ENCODE results near the gene FAM53B.

FAM53B gene

GRCh38 chr10:124645467-124646095, 98.6 kb downstream of the FAM53B start:
- FAIRE-seq = no peak

- FAIRE-seq = no peak
These were observed 99.3 kb downstream of the FAM53B start for GRCh38 chr10:124644771-124645415.

- FAIRE-seq = no peak
These were observed 99.9 kb downstream of the FAM53B start for GRCh38 chr10:124644236-124644635.

GRCh38 chr10:124643330-124644009, 100.7 kb downstream of the FAM53B start:
- no peak for FAIRE-seq

- FAIRE-seq = no peak
These were observed 102.0 kb downstream of the FAM53B start for GRCh38 chr10:124642088-124642710.

- no peak for FAIRE-seq
These were observed 102.7 kb downstream of the FAM53B start for GRCh38 chr10:124641282-124642087.

- FAIRE-seq = no peak
These were observed 103.5 kb downstream of the FAM53B start for GRCh38 chr10:124640538-124641231.

- FAIRE-seq = no peak
These were observed 104.1 kb downstream of the FAM53B start for GRCh38 chr10:124640056-124640455.

- FAIRE-seq = no peak
These were observed 104.5 kb downstream of the FAM53B start for GRCh38 chr10:124639646-124640045.

GRCh38 chr10:124639206-124639605, 105.0 kb downstream of the FAM53B start:
- FAIRE-seq = no peak

- no peak for FAIRE-seq
These were observed 106.4 kb downstream of the FAM53B start for GRCh38 chr10:124637746-124638145.

- FAIRE-seq = no peak
These were observed 107.0 kb downstream of the FAM53B start for GRCh38 chr10:124637091-124637700.

- FAIRE-seq = no peak
These were observed 107.7 kb downstream of the FAM53B start for GRCh38 chr10:124636271-124636995.

- FAIRE-seq = no peak
These were observed 111.6 kb downstream of the FAM53B start for GRCh38 chr10:124632566-124632965.

GRCh38 chr10:124632064-124632531, 112.1 kb downstream of the FAM53B start:
- no peak for FAIRE-seq

GRCh38 chr10:124630551-124630950, 113.6 kb downstream of the FAM53B start:
- FAIRE-seq = no peak

- FAIRE-seq = no peak
These were observed 114.3 kb downstream of the FAM53B start for GRCh38 chr10:124629842-124630241.

GRCh38 chr10:124629415-124629814, 114.8 kb downstream of the FAM53B start:
- no peak for FAIRE-seq

GRCh38 chr10:124628676-124629021, 115.5 kb downstream of the FAM53B start:
- FAIRE-seq = no peak

- no peak for FAIRE-seq
These were observed 116.1 kb downstream of the FAM53B start for GRCh38 chr10:124627866-124628675.

All from colon (tissue), 2 donors.